Heart left ventricle (tissue), 16 donors: ENCODE results near the gene ATG14. TPM values are rescaled to one million over a fixed set of nuclear protein-coding genes. Genes with fewer than 3 reads are reported as not detected.

Experiments
- ATAC-seq, 4 donors: fragments of 200-7000 bp; cut with Tn5 transposase; one replicate each; pipeline ENCODE4 v1.9.1; 2020 to 2022; ENCODE audit warnings: moderate library complexity in 4 of 4, mild to moderate bottlenecking in 3 of 4, moderate number of reproducible peaks in 1 of 4
- DNase-seq, 5 donors: peaks; one replicate each; pipeline ENCODE4 v3.0.0-alpha.2; 2020
- H3K27ac ChIP-seq, 12 donors: fragments of 200-600 bp; sonication (generic) in 4 of 12; one replicate each; pipeline versions ENCODE4 v1.5.0 to v1.8.0; 2016 to 2022; ENCODE audit warnings: mild to moderate bottlenecking in 2 of 12
- H3K27me3 ChIP-seq, 9 donors: fragments of 200-600 bp; sonication (generic) in 2 of 9; one replicate each; pipeline versions ENCODE4 v1.5.1 to v1.8.0; 2016 to 2022; ENCODE audit warnings: mild to moderate bottlenecking in 3 of 9
- H3K36me3 ChIP-seq, 9 donors: fragments of 200-600 bp; sonication (generic) in 2 of 9; one replicate each; pipeline versions ENCODE4 v1.5.0 to v1.8.0; 2018 to 2022; ENCODE audit warnings: mild to moderate bottlenecking in 2 of 9
- H3K4me1 ChIP-seq, 12 donors: fragments of 200-600 bp; sonication (generic) in 4 of 12; one replicate each; pipeline versions ENCODE4 v1.5.0 to v1.8.0; 2016 to 2022; ENCODE audit warnings: mild to moderate bottlenecking in 3 of 12
- H3K4me3 ChIP-seq, 12 donors: fragments of 200-600 bp; sonication (generic) in 4 of 12; one replicate each; pipeline versions ENCODE4 v1.5.0 to v1.8.0; 2017 to 2022; ENCODE audit warnings: mild to moderate bottlenecking in 9 of 12, moderate library complexity in 4 of 12
- H3K9me3 ChIP-seq, 12 donors: fragments of 200-600 bp; sonication (generic) in 4 of 12; one replicate each; pipeline versions ENCODE4 v1.5.0 to v1.8.0; 2016 to 2022; ENCODE audit warnings: mild to moderate bottlenecking in 1 of 12
- CTCF ChIP-seq, 12 donors: fragments of 200-600 bp; sonication (generic) in 4 of 12; IDR thresholded peaks; one replicate each; pipeline versions ENCODE4 v1.5.0 to v1.8.0; 2018 to 2022; ENCODE audit warnings: antibody characterized with exemption in 12 of 12, mild to moderate bottlenecking in 5 of 12
- POLR2A ChIP-seq, 2 donors: fragments of 450-650 bp; IDR thresholded peaks; one replicate each; pipeline ENCODE4 v1.6.1; 2017; ENCODE audit warnings: antibody characterized with exemption in 2 of 2, mild to moderate bottlenecking in 2 of 2, moderate library complexity in 2 of 2
- WGBS, 4 donors: extraction: QIAGEN DNeasy Blood & Tissue Kit in 2 of 4; methylation state at CpG; one replicate each; pipeline versions ENCODE4 v1.1.5 to v1.1.7; 2013 to 2018; 5-methylcytosine and 5-hydroxymethylcytosine counted together
- intact Hi-C, 10 donors: fragments of 100-400 bp; cut with DNase I; formaldehyde crosslinking; loops; one replicate each; pipeline versions ENCODE4 v1.11.1 to v1.14.2; 2022
- polyA plus RNA-seq, 2 donors: library from polyadenylated mRNA; stranded (reverse); fragments of 200-250 nt; gene quantifications; one replicate each; pipeline ENCODE4 v1.2.3, GENCODE V29; 2013
- total RNA-seq, 9 donors: library from RNA; depleted of rRNA in 2 of 9; stranded (reverse); fragments of >200 nt in 2 of 9; fragmentation: NEBNext Ultra II Directional in 3 of 9; extraction: Animal tissue kit (Norgen Biotek cat#: 25700) in 3 of 9; gene quantifications; one replicate each; pipeline versions ENCODE4 v1.1.0 to v1.2.4, GENCODE V29; 2016 to 2023
- donor health status: ischemic (EF 13 %, LVEDD 7.1; RV severe dilation, severe dysfunction).
- donor health status: healthy with polysubstance abuse.
- donor health status: DM: no; HTN: yes; CAD: no.
- donor health status: DM: no; HTN: no; CAD: no.
- donor health status: ischemic (EF 25% LVEDD 6.9; RV normal size, moderate dysfunction).
- donor health status: ischemic (EF 25% LVEDD 5.7; RV mildly dilated, moderate dysfunction).
- donor health status: healthy.
- donor health status: DM: yes; HTN: yes; CAD: no.
- donor health status: ischemic (EF 35%, LVEDD 5.7; RV mildly dilated, moderate dysfunction).
- donor health status: nonischemic (EF 11% LVEDD 7.7; RV severe dilation, severe dysfunction).
- donor health status: DM: yes; HTN: yes; CAD: no.
- donor health status: PGD.
- donor health status: ischemic (EF 29% LVEDD 5.4; RV normal size, mild dysfunction).
- donor health status: nonischemic (EF 23%, LVEDD 6.1; RV moderate dilation, normal function).

The ATG14 gene
- total and polyA plus RNA-seq, 11 donors: 5.9 to 16.2 (median 12.5) TPM

- TF ChIP-seq CTCF (IDR thresholded peaks at IDR 0.05): no peak
- no peak for TF ChIP-seq POLR2A (IDR thresholded peaks at IDR 0.05)
Measured at GRCh38 chr14:55446833-55447232, 35.2 kb upstream of the ATG14 start.

GRCh38 chr14:55446127-55446736, 34.6 kb upstream of the ATG14 start:
- intact Hi-C loops: loop anchor here in 9 of 10 donors (5.0 to 10.0 kb wide), 9 partner anchors 129 to 1031 kb away; partner anchors contain the start of gene KTN1 (in 1 of the 9)
- TF ChIP-seq CTCF (IDR thresholded peaks at IDR 0.05) (peak; percentile 56 to 72 (median 64)), POLR2A (IDR thresholded peaks at IDR 0.05) (no peak)
- Histone ChIP-seq H3K36me3 (no peaks in the 10 kb centered on the region), H3K9me3 (no peaks in the 10 kb centered on the region), H3K27me3 (no peaks in the 10 kb centered on the region), H3K27ac (peak overlapping the region in 3 of 12 donors; percentile 30 to 57 (median 34)), H3K4me1 (peaks cover 0 to 22% (median 4%) of the 10 kb centered on the region in 12 donors), H3K4me3 (no peak overlapping the region)
- DNase-seq (peak in 4 of 5 donors; percentile 40 to 62 (median 52)), ATAC-seq (peak in 3 of 4 donors; percentile 67 to 70 (median 68))
- WGBS, 4 donors: 14 to 23% (median 19%) methylated on average over 5 of the region's 5 CpGs

More at GRCh38 chr14:55446833-55447232, 35.2 kb upstream of the ATG14 start:
- Histone ChIP-seq H3K4me1 (peaks cover 0 to 28% (median 8%) of the 10 kb centered on the region in 12 donors), H3K36me3 (no peaks in the 10 kb centered on the region), H3K9me3 (no peaks in the 10 kb centered on the region), H3K4me3 (no peak overlapping the region), H3K27me3 (no peaks in the 10 kb centered on the region), H3K27ac (peak overlapping the region in 3 of 12 donors; percentile 30 to 57 (median 34))
- DNase-seq (no peak), ATAC-seq (peak in 3 of 4 donors; percentile 44 to 72 (median 63))
- intact Hi-C loops: loop anchor here in 9 of 10 donors (5.0 to 10.0 kb wide), 9 partner anchors 128 to 1030 kb away; partner anchors contain the start of gene KTN1 (in 1 of the 9)
- WGBS, 4 donors: 53 to 67% (median 61%) methylated on average over 2 of the region's 2 CpGs

DNA sequence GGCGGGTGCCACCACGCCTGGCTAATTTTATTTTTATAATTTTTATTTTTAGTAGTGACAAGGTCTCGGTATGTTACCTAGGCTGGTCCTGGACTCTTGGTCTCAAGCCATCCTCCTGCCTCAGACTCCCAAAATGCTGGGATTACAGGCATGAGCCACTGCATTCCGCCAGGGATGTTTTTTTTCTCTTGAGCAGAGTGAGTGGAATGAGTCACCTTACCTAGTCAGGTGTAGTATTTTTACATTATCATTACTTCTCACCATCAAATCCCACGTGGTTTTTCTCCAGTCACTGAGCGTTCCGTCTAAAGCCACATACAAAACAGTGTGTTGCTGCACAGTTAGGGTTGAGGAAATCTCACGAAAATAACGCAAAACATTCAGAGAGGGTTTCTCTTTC, 29.7 kb upstream of the ATG14 start:
- Histone ChIP-seq H3K36me3 (no peaks in the 10 kb centered on the region), H3K27me3 (peaks cover 0 to 17% (median 0%) of the 10 kb centered on the region in 9 donors), H3K9me3 (no peaks in the 10 kb centered on the region), H3K4me1 (peaks cover 0 to 4% (median 0%) of the 10 kb centered on the region in 12 donors), H3K4me3 (no peak overlapping the region), H3K27ac (no peak overlapping the region)
- WGBS, 4 donors: 82 to 88% (median 85%) methylated on average over 9 of the region's 9 CpGs
- ATAC-seq (no peak), DNase-seq (no peak)
- TF ChIP-seq POLR2A (IDR thresholded peaks at IDR 0.05) (no peak), CTCF (IDR thresholded peaks at IDR 0.05) (no peak)
- intact Hi-C loops: loop anchor here in 8 of 10 donors (5.0 to 10.0 kb wide), 6 partner anchors 131 to 1034 kb away; no protein-coding TSS in a partner anchor

DNA sequence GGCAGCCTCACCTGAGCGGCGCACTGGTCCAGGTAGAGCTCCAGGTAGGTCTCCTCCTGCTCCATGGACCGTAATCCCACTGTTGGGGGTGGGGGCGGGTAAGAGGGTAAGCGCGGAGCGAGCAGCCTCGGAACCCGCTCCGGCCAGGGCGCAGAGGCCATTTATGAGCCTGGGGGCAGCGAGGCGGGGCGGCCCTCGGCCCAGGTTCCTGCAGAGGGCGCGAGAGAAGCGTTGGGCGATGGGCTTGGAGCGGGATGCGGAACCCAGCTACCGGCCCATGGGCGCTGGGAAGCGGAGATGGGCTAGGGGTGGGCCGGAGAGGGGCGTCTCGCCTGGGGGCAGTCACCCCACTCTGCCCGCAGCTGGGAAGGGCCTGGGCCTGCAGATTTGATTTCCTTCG, 28.8 kb upstream of the ATG14 start, which contains the start of gene TBPL2:
Gene TBPL2, minus strand, starts transcription at position 232 of the 400 bp plus-strand sequence. Its CDS starts 167 bp downstream, at position 65.
- H3K9me3 ChIP-seq: no peaks in the 10 kb centered on the region
- WGBS, 4 donors: 20 to 41% (median 28%) methylated on average over 3 to 29 of the region's 29 CpGs
- H3K27me3 ChIP-seq: peaks cover 0 to 17% (median 0%) of the 10 kb centered on the region in 9 donors
- peak in 4 of 12 donors; percentile 16 to 40 (median 18) for TF ChIP-seq CTCF (IDR thresholded peaks at IDR 0.05)
- TF ChIP-seq POLR2A (IDR thresholded peaks at IDR 0.05): no peak
- no peaks in the 10 kb centered on the region for H3K36me3 ChIP-seq
- H3K27ac ChIP-seq: no peak within 1 kb of the TSS
- ATAC-seq: peak in 2 of 4 donors; percentile 46 to 50
- no peak within 1 kb of the TSS for H3K4me3 ChIP-seq
- intact Hi-C loops: loop anchor here in 8 of 10 donors (5.0 to 10.0 kb wide), 6 partner anchors 132 to 1034 kb away; no protein-coding TSS in a partner anchor
- H3K4me1 ChIP-seq: no peaks in the 10 kb centered on the region
- peak in 1 of 5 donors; percentile 62 for DNase-seq
